NCI-H1048 (cell line): ENCODE results near the gene MT1B.
A peak's percentile ranks its signal among the peaks of the same experiment; 100 is the strongest.

ENCODE experiments used
- DNase-seq: peaks from one replicate; lab custom pipeline; 2025; lab: John Stamatoyannopoulos, UW

The MT1B gene

DNA sequence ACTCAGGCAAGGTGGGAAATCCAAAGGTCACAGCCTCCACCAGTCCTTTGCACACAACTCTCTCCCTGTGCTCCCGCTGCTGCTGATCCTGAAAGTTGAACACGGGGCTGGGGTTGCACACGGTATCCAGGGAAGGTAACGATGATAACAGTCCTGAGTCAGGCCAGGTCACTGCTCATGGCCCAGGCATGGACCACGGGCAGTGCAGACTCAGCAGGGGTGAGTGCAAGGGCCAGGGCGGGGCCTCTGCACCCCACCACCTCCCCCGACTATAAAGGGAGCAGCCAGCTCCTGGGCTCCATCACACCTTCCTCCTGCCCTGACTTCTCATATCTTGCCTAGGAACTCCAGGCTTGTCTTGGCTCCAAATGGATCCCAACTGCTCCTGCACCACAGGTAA, at the start of gene MT1B:
TSS of gene MT1B (plus strand) at position 301 of the 400 bp plus-strand sequence. CDS start at position 369, 68 bp downstream.
- DNase-seq = no peak

DNA sequence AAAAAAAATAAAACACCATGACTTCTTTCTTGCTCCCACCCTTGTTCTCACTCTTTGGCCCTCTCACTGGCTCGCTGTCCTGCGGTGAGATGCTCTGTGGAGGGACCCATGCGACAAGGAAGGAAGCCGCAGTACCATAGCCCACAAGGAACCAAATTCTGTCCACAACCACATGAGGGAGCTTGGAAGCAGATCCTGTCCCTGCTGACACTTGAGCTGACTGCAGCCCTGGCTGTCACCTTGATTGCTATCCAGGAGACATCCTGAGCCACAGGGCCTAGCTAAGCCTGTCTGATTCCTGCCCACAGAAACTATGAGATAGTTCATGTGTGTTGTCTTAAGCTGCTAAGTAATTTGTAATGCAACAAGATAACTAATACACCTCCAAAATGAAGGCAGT, 48.1 kb upstream of the MT1B start:
- no peak for DNase-seq

DNA sequence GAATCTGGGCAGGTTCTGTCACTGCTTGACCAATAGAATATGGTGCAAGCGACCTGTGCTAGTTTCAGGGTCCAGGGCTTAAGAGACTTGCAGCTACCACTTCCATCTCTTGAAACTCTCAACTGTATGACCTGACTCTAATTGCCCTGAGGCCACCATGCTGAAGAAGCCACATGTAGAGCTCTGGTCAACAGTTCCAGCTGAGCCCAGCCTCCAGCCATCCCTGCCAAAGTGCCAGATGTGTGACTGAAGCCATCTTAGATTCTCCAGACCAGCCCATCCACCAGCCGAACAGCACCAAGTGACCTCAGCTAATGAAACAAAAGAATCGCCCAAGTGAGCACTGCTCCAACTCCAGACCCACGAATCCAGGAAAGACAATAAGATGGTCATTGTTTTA, 46.7 kb upstream of the MT1B start:
- DNase-seq = no peak

DNA sequence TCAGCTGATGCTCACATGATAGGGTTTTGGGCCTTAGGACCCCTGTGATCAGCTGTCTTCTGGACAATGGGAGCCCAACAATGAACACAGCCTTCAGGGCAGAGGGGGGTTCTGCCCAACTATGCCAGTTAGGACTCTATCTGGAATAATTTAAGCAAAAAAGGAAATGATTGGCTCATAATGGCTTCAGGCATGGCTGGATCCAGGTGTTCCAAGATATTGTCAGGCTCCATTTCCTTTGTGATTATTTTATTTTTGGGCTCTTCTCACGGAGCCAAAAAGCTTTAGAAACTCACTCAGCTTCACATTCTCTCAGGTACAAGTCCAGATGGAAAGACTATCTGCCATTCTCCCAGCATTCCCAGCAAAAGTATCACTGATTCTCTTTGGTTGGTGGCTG, 46.2 kb upstream of the MT1B start:
- DNase-seq = no peak

DNA sequence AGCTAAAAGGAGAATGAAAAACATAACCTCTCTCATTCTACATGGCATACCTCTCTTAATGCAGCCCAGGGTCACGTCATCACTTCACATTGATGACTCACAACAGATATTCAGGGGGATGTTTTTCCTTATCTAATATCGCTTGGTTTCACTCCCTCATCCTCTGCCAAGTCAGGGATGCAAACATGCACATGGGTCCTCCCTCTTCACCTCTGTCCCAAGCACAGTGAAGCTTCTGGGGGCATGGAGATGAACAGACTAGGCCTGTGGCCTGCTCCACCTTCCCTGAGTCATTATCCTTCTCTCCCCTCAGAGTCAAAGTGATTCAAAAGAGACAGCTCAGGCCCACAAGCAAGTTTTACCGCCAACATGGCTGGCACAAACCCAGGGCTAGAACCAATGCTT, 45.6 kb upstream of the MT1B start:
- DNase-seq = no peak

DNA sequence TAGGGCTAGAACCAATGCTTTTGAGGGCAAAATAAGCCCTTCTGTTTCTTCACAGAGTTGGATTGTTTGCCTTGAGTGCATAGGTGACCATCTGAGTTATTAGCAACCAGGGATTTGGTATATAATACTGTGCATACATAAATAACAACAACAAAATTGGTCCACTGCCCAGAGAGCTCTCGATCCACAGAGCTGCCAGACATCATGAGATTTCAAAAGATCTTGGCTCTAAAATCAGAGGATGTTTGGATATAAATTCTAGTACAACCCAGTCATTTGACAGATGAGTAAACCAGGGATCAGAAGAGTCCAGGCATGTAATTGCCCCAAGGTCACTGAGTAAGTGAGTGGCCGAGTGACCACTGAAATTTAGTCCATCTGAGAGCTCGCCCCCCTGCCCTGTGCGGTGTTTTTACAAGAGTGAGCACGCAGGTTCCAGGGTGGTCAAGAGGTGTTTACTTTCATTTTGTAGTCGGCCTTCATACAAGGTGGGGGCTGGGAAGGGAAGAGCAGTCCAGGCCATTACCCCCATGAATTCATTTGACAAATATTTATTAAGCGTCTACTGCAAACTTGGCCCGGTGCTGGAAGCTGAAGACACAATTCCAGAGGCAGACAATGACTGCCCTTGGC, 45.1 kb upstream of the MT1B start:
- DNase-seq = no peak

DNA sequence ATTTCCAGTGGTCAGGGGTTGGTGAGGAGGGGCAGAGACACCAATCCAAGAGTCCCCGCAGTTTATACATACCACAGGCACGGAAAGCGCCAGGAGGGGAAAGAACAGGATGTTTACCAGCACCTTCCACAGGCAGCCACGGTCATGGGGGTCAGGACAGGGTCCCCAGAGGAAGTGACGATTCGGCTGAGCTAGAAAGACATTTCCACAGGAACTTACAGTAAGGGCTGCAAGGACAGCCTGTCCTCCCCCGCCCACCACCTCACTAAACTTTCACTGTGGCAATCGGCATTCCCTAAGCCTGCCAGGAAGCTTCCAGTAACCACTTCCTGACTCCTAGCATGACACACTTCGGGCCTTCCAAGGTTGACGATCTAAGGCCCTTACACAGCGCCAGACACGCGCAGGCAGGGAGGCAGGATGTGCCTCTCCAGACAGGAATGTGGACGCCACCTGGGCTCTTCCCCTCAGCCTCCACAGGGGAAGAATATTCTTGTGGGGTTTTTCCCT, 44.5 kb upstream of the MT1B start:
- no peak for DNase-seq

DNA sequence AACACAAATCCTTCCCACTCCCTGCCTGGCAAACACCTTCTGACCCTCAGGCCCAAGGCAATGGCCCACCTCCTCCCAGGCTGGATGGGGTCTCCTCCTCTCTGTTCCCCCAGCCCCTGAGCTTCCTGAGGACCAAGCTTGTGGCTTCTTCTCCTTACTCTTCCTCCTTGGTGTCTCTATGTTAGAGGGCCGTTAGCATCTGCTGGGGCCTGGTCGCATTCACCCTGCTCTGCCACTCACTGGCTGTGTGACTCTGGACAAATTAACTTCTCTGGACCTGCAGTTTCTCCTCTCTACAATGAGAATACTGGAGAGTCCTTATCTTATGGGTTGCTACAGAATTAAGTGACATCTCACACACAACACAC, 44.0 kb upstream of the MT1B start:
- no peak for DNase-seq

DNA sequence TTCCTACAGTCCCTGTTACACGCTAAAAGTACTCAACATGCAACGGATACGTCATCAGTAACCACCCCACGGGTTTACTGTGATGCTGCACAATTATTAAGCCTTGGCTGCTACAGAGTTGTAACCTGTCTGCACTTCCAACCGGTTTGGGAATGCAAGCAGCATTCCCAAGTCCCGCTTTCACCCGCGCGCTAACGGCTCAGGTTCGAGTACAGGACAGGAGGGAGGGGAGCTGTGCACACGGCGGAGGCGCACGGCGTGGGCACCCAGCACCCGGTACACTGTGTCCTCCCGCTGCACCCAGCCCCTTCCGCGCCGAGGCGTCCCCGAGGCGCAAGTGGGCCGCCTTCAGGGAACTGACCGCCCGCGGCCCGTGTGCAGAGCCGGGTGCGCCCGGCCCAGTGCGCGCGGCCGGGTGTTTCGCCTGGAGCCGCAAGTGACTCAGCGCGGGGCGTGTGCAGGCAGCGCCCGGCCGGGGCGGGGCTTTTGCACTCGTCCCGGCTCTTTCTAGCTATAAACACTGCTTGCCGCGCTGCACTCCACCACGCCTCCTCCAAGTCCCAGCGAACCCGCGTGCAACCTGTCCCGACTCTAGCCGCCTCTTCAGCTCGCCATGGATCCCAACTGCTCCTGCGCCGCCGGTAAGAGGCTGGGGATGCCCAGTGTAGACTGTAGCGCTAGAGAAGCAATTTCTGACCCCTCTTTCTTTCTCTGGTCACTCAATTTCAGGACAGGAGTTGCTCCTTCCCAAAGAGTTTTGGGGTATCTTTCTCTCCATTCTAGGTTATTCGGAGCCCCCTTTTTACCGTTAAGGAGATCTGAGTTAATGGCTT, 43.4 kb upstream of the MT1B start, which contains the start of gene MT2A:
TSS of gene MT2A (plus strand) at position 542 of the 833 bp plus-strand sequence. CDS start at position 614, 72 bp downstream.
- peak; percentile 66 for DNase-seq

DNA sequence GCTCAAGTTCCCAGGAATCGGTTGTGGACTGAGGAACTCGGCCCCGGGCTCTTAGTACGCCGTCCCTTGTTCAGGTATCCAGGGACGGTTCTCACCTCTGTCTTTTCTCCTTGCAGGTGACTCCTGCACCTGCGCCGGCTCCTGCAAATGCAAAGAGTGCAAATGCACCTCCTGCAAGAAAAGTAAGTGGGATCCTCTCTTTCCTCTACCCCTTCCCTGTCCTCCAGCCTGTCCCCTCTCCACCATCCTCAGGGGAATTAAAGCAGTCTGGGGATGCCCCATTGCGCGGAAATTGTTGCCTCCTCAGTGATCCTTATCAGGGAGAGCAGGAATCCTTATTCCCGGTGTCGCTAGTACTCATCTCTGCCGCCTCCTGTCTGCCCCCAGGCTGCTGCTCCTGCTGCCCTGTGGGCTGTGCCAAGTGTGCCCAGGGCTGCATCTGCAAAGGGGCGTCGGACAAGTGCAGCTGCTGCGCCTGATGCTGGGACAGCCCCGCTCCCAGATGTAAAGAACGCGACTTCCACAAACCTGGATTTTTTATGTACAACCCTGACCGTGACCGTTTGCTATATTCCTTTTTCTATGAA, 42.7 kb upstream of the MT1B start:
- no peak for DNase-seq

DNA sequence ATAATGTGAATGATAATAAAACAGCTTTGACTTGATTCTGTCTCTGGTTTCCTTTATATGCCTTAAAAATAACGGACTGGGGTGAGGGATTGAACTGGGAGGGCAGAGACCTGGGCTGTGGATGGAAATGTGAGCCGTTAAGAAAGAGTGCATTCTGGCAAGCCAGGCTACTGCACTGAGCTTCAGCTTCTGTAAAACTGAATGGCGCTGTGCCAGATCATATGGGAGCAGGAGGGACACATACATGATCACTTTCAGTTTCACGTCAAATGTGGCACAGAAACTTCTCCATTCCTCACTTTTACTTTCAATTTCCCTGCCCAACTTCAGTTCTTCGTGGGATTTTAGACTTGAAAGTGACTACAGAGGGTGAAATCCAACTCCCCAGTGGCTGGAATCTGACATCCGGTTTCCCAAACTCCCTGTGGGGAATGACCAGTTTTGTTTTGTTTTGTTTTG, 42.2 kb upstream of the MT1B start:
- no peak for DNase-seq

DNA sequence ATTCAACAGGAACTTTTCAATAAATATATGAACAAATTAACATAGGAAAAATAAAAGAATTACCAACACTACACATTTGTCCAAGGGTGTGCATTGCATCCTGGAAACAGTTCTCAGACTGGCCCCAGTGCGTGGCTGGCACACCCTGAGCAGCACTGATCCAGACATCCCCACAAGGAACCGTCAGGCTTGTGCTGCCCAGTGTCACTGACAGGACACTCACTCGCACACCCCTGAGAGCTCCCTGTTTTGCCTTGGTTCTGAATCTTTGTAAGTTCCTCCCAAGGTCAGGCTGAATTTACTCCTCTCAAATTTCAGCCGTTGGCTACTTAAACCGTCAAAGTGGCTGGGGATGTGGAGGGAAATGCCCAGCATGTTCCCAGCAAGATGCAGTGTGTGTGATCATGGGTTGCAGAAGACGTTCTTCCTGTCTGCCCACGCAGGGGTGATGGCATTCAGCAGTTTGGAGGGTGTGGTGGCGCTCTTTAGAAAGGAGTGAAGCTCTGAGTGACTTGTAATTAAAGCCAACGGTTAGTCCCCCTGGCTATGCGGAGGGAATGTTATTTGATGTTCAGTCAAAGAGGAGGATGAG, 41.6 kb upstream of the MT1B start:
- DNase-seq = no peak

DNA sequence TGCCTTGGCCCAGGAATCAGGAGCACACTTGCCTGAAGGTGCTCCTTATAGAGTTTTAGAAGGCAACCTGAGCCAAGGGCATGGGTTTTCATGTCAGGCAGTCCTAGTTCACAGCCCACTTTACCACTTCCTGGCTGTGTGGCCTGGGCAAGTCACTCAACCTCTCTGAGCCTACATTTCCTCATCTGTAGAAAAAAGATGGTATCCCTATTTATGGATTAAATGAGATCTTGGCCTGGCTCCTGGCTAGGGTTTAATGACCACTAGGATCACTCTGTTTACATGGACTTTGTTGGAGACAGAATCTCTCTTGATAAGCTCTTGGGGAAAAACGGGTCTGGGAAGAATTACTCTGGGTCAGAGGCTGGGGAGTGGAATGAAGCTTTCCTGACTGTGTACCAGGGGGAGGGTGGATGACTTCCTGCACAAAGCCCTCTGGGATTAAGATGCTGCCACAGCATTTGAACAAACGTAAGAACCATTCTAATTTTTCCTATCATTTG, 41.0 kb upstream of the MT1B start:
- no peak for DNase-seq

DNA sequence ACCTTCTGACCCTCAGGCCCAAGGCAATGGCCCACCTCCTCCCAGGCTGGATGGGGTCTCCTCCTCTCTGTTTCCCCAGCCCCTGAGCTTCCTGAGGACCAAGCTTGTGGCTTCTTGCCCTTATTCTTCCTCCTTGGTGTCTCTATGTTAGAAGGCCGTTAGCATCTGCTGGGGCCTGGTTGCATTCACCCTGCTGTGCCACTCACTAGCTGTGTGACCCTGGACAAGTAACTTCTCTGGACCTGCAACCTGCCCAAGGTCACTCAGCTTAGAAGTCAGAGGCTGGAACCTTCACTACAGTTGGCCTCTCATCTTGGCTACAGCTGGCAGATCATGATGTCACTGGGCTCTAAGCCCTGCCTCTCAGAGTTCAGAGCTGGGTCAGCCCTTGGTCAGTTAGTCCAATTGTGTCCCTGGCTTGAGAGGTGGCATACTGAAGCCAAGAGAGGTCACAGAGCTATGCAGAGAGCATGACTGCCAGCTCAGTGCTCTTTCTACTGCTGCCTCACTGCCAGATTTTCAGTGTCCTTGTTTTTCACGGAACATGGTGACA, 40.3 kb upstream of the MT1B start:
- no peak for DNase-seq

DNA sequence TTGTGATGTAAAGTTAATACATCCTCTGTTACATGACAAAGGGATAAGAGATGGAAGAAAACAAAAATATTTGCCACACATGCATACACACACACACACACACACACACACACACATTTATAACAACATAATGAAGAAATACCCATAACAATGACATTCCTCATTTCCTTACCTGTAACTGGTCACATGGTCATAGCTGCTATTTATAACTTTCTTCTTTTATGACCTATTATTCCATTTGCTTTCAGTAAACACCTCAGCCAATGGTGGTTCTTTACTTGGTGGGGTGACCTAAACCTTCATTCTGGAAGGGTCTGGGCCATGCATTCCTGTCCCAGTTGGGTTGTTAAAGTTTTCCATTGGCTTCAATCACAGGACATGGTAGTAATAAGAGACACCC, 38.0 kb upstream of the MT1B start:
- DNase-seq = no peak

DNA sequence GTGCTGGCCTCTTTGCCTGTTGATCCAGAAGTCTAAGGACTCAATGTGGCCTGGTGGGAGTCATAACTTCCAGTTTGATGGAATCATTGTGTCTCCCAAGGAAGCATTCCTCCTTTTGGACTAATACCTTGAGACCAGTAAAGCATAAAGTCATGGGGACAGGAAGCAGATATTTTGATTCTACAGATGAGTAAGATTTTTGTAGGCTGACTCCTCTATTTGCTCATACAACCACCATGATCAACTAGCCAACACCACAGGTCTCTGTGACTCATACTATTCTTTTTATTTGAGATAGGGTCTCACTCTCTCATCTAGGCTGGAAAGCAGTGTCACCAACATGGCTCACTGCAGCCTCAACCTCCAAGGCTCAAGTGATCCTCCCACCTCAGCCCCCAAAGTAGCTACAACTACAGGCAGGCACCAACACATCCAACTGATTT, 37.1 kb upstream of the MT1B start:
- DNase-seq = no peak

DNA sequence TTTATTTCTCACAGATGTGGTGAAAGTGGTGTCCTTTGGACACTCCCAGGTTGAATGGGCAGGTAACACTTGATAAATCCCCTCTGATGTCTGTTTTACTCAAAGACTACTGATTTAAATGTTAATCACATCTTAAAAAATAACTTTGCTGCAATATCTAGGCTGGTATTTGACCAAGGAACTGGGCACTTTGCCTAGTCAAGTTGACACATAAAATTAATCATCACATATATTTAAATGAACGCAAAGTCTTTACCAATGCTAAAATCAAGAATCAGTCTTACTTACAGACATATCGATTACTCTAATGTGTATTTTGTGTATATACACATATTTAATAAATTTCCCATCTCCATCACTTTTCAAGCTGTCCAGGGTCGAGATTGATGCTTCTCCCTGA, 36.3 kb upstream of the MT1B start:
- no peak for DNase-seq

DNA sequence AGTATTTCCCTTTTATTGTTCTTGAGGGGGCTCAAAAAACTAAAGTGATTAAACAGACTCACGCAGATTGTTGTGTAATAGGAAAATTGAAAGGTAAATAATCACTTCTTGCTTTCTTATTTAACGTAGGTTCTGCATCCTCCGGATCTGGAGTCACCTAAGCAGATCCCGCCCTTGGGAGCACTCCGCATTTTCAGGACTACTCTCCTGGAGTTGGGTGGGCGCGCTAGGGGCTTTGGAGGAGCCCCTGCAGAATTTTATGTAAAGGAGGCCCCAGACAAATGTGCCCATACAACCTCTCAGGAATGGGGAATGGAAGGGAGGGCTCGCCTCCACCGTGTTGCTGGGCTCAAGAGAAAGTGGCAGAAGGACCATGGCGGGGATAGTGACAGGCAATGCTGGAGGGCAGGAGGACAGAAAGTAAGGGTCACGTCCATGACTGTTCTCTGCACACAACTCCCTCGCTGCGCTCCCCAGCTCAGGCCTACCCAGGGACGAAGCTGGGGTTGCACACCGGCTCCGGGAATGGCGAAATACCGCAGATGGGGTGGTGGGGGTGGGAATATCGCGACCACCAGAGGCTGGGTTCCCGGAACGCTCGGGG, 35.0 kb upstream of the MT1B start:
- no peak for DNase-seq

DNA sequence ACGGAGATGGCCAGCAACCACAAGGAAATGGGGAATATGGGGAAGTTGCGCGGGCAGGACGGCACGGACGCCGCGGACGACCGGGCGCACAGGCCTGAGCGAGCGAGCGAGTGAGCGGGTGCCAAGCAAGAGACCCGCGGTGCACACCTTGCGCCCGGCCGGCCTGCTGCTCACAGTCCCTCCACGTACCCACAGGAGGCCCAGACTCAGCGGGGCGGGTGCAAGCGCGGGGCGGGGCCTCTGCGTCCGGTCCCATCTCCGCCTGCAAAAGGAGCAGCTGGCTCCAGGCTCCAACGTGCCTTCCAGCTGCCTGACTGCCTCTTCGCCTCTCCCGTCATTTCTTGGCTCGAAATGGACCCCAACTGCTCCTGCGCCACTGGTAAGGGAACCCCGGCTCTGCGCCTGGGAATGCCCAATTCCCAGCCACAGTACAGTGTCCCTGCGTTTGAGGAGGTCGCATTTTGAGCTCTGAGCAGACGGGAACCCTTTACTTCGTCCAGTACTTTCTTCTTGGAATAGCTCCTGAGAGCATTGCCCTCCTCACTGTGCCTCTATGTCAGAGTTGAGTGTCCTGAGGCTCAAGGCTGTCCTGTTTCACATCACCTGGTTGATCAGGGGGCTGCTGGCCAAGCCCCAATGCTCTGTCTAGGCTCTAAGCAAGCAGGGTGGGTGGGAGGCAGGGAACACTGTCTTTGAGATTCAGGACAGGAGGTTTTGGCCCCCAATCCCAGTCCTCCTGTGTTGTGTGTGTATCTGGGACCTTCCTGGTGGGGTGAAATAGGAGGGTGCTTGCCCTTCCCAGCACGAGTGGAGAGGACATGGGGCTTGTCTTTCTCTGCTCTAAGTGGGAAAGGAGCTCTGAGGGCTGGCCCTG, 34.2 kb upstream of the MT1B start:
- DNase-seq = no peak

DNA sequence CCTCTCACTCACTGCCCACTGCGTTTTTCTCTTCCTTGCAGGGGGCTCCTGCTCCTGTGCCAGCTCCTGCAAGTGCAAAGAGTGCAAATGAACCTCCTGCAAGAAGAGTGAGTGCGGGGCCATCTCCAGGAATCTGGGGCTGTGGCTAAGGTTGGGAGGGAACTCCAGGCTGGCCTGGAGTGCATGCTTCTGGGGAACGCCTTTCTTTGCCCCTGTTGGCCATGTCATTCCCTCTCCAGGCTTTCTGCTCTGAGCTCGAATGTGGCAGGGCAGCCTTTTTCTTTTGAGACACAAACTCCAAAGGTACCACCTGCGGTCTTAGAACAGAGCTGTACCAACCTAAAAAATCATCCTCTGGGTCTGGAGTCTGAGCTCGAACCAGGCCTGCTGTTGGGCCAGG, 33.5 kb upstream of the MT1B start:
- no peak for DNase-seq
